ENCODE data around the gene TMEM181.

TMEM181 gene

GRCh38 chr6:158559895-158560835 lies at the start of gene TMEM181:
Gene TMEM181, plus strand, starts transcription at chr6:158560091. Its CDS starts 134 bp downstream, at chr6:158560225.
- no peaks in the 10 kb centered on the region for H3K36me3 ChIP-seq (ENCODE audit: control insufficient read depth in 2 of 2, insufficient read depth in 2 of 2, low read length in 2 of 2)
- peak within 1 kb of the TSS; percentile 92 to 93 for H3K9ac ChIP-seq (ENCODE audit: low read depth in 1 of 2, low read length in 2 of 2)
- H3K4me1 ChIP-seq (ENCODE audit: control insufficient read depth in 2 of 2, insufficient read depth in 2 of 2, low read length in 2 of 2) = peaks cover 17 to 19% of the 10 kb centered on the region in 2 donors
- H3K9me3 ChIP-seq (ENCODE audit: control insufficient read depth in 2 of 2, low read length in 2 of 2) = no peaks in the 10 kb centered on the region
- H3K4me3 ChIP-seq (ENCODE audit: low read length in 2 of 2) = peak within 1 kb of the TSS; percentile 82 to 95
- H3K27me3 ChIP-seq (ENCODE audit: control insufficient read depth in 2 of 2, insufficient read depth in 2 of 2, low read length in 2 of 2) = no peaks in the 10 kb centered on the region
- peak within 1 kb of the TSS; percentile 89 to 90 for H3K27ac ChIP-seq (ENCODE audit: low read depth in 2 of 2, low read length in 2 of 2)

DNA sequence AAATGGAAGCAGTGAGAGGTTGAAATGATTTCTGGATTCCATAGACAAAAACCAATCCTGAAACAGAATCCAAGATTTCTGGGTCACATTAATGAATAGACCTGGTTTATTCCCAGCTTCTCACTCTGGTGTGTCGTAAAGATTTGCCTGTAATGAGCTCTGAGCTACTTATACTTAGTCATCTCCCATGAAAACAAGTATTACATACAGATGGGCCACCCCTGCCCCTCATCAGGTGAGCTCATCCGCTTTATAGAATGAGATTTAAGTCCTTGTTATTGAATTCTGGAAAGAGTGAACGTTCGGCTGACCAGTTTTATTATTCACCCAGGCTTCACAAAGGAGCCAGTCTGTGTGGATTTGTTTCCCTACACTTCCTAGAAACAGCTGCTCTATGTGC lies 47.1 kb upstream of the TMEM181 start:
- Histone ChIP-seq H3K4me3 (ENCODE audit: low read length in 2 of 2) (no peak overlapping the region), H3K27ac (ENCODE audit: low read depth in 2 of 2, low read length in 2 of 2) (no peak overlapping the region), H3K36me3 (ENCODE audit: control insufficient read depth in 2 of 2, insufficient read depth in 2 of 2, low read length in 2 of 2) (no peaks in the 10 kb centered on the region), H3K9me3 (ENCODE audit: control insufficient read depth in 2 of 2, low read length in 2 of 2) (no peaks in the 10 kb centered on the region), H3K9ac (ENCODE audit: low read depth in 1 of 2, low read length in 2 of 2) (no peak overlapping the region), H3K4me1 (ENCODE audit: control insufficient read depth in 2 of 2, insufficient read depth in 2 of 2, low read length in 2 of 2) (no peaks in the 10 kb centered on the region), H3K27me3 (ENCODE audit: control insufficient read depth in 2 of 2, insufficient read depth in 2 of 2, low read length in 2 of 2) (peaks cover 4 to 13% of the 10 kb centered on the region in 2 donors)

GRCh38 chr6:158514176-158514575 lies 45.7 kb upstream of the TMEM181 start:
- Histone ChIP-seq H3K4me1 (ENCODE audit: control insufficient read depth in 2 of 2, insufficient read depth in 2 of 2, low read length in 2 of 2) (peaks cover 0 to 4% of the 10 kb centered on the region in 2 donors), H3K27ac (ENCODE audit: low read depth in 2 of 2, low read length in 2 of 2) (no peak overlapping the region), H3K4me3 (ENCODE audit: low read length in 2 of 2) (no peak overlapping the region), H3K27me3 (ENCODE audit: control insufficient read depth in 2 of 2, insufficient read depth in 2 of 2, low read length in 2 of 2) (peaks cover 4 to 13% of the 10 kb centered on the region in 2 donors), H3K9ac (ENCODE audit: low read depth in 1 of 2, low read length in 2 of 2) (no peak overlapping the region), H3K9me3 (ENCODE audit: control insufficient read depth in 2 of 2, low read length in 2 of 2) (no peaks in the 10 kb centered on the region), H3K36me3 (ENCODE audit: control insufficient read depth in 2 of 2, insufficient read depth in 2 of 2, low read length in 2 of 2) (no peaks in the 10 kb centered on the region)

DNA sequence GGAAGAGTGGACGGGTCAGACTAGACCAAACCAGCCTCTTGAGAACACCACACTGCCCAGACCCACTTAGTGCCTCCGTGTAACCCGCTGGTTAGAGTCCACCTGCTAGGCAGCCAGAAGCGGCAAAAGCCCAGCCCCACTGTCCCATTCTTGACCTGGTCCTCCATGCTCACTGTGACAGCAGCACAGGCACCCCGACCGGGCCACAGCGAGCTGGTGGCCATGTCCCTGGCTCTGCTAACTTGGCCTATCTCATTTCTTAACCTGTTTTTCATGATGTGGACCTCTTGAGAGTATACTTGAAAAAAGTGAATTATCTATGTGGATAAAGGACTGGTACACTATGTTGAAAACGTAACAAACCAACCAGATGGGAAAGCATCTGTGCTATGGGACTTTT lies 44.9 kb upstream of the TMEM181 start:
- H3K4me3 ChIP-seq (ENCODE audit: low read length in 2 of 2) = no peak overlapping the region
- peaks cover 0 to 4% of the 10 kb centered on the region in 2 donors for H3K4me1 ChIP-seq (ENCODE audit: control insufficient read depth in 2 of 2, insufficient read depth in 2 of 2, low read length in 2 of 2)
- no peaks in the 10 kb centered on the region for H3K36me3 ChIP-seq (ENCODE audit: control insufficient read depth in 2 of 2, insufficient read depth in 2 of 2, low read length in 2 of 2)
- no peaks in the 10 kb centered on the region for H3K9me3 ChIP-seq (ENCODE audit: control insufficient read depth in 2 of 2, low read length in 2 of 2)
- H3K27ac ChIP-seq (ENCODE audit: low read depth in 2 of 2, low read length in 2 of 2) = no peak overlapping the region
- peaks cover 8 to 13% of the 10 kb centered on the region in 2 donors for H3K27me3 ChIP-seq (ENCODE audit: control insufficient read depth in 2 of 2, insufficient read depth in 2 of 2, low read length in 2 of 2)
- no peak overlapping the region for H3K9ac ChIP-seq (ENCODE audit: low read depth in 1 of 2, low read length in 2 of 2)

- Histone ChIP-seq H3K9ac (ENCODE audit: low read depth in 1 of 2, low read length in 2 of 2) (no peak overlapping the region), H3K36me3 (ENCODE audit: control insufficient read depth in 2 of 2, insufficient read depth in 2 of 2, low read length in 2 of 2) (no peaks in the 10 kb centered on the region), H3K27me3 (ENCODE audit: control insufficient read depth in 2 of 2, insufficient read depth in 2 of 2, low read length in 2 of 2) (peaks cover 8 to 13% of the 10 kb centered on the region in 2 donors), H3K4me1 (ENCODE audit: control insufficient read depth in 2 of 2, insufficient read depth in 2 of 2, low read length in 2 of 2) (peaks cover 0 to 4% of the 10 kb centered on the region in 2 donors), H3K4me3 (ENCODE audit: low read length in 2 of 2) (no peak overlapping the region), H3K9me3 (ENCODE audit: control insufficient read depth in 2 of 2, low read length in 2 of 2) (no peaks in the 10 kb centered on the region), H3K27ac (ENCODE audit: low read depth in 2 of 2, low read length in 2 of 2) (no peak overlapping the region)
These were observed 43.8 kb upstream of the TMEM181 start for GRCh38 chr6:158516098-158516497.

DNA sequence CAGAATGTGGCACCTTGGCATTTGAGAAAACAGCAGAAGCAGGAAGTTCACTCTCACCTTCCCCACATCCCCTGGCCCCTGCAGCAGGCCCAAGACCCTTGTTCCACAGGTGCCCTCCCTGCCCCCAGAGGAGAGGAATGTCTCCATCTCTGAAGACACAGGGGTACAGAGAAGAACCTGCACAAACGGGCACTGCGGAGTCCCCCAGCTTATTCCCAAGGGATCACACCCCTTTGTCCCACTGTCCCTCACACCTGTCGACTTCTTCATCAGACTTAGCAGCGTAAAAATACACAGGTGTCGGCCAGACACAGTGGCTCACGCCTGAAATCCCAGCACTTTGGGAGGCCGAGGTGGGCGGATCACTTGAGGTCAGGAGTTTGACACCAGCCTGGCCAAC lies 42.9 kb upstream of the TMEM181 start:
- H3K27ac ChIP-seq (ENCODE audit: low read depth in 2 of 2, low read length in 2 of 2) = no peak overlapping the region
- H3K27me3 ChIP-seq (ENCODE audit: control insufficient read depth in 2 of 2, insufficient read depth in 2 of 2, low read length in 2 of 2) = peaks cover 8 to 13% of the 10 kb centered on the region in 2 donors
- H3K9ac ChIP-seq (ENCODE audit: low read depth in 1 of 2, low read length in 2 of 2) = no peak overlapping the region
- H3K9me3 ChIP-seq (ENCODE audit: control insufficient read depth in 2 of 2, low read length in 2 of 2) = no peaks in the 10 kb centered on the region
- no peaks in the 10 kb centered on the region for H3K36me3 ChIP-seq (ENCODE audit: control insufficient read depth in 2 of 2, insufficient read depth in 2 of 2, low read length in 2 of 2)
- H3K4me1 ChIP-seq (ENCODE audit: control insufficient read depth in 2 of 2, insufficient read depth in 2 of 2, low read length in 2 of 2) = peaks cover 0 to 4% of the 10 kb centered on the region in 2 donors
- no peak overlapping the region for H3K4me3 ChIP-seq (ENCODE audit: low read length in 2 of 2)

GRCh38 chr6:158517581-158517980 lies 42.3 kb upstream of the TMEM181 start:
- Histone ChIP-seq H3K9me3 (ENCODE audit: control insufficient read depth in 2 of 2, low read length in 2 of 2) (no peaks in the 10 kb centered on the region), H3K4me1 (ENCODE audit: control insufficient read depth in 2 of 2, insufficient read depth in 2 of 2, low read length in 2 of 2) (peaks cover 0 to 4% of the 10 kb centered on the region in 2 donors), H3K27me3 (ENCODE audit: control insufficient read depth in 2 of 2, insufficient read depth in 2 of 2, low read length in 2 of 2) (peaks cover 8 to 13% of the 10 kb centered on the region in 2 donors), H3K27ac (ENCODE audit: low read depth in 2 of 2, low read length in 2 of 2) (no peak overlapping the region), H3K36me3 (ENCODE audit: control insufficient read depth in 2 of 2, insufficient read depth in 2 of 2, low read length in 2 of 2) (no peaks in the 10 kb centered on the region), H3K4me3 (ENCODE audit: low read length in 2 of 2) (no peak overlapping the region), H3K9ac (ENCODE audit: low read depth in 1 of 2, low read length in 2 of 2) (no peak overlapping the region)

- Histone ChIP-seq H3K9me3 (ENCODE audit: control insufficient read depth in 2 of 2, low read length in 2 of 2) (no peaks in the 10 kb centered on the region), H3K9ac (ENCODE audit: low read depth in 1 of 2, low read length in 2 of 2) (no peak overlapping the region), H3K4me1 (ENCODE audit: control insufficient read depth in 2 of 2, insufficient read depth in 2 of 2, low read length in 2 of 2) (peaks cover 0 to 4% of the 10 kb centered on the region in 2 donors), H3K27me3 (ENCODE audit: control insufficient read depth in 2 of 2, insufficient read depth in 2 of 2, low read length in 2 of 2) (peaks cover 8 to 13% of the 10 kb centered on the region in 2 donors), H3K36me3 (ENCODE audit: control insufficient read depth in 2 of 2, insufficient read depth in 2 of 2, low read length in 2 of 2) (no peaks in the 10 kb centered on the region), H3K4me3 (ENCODE audit: low read length in 2 of 2) (peak overlapping the region; percentile 0 to 51), H3K27ac (ENCODE audit: low read depth in 2 of 2, low read length in 2 of 2) (no peak overlapping the region)
These were observed 41.4 kb upstream of the TMEM181 start for GRCh38 chr6:158518191-158519127.

DNA sequence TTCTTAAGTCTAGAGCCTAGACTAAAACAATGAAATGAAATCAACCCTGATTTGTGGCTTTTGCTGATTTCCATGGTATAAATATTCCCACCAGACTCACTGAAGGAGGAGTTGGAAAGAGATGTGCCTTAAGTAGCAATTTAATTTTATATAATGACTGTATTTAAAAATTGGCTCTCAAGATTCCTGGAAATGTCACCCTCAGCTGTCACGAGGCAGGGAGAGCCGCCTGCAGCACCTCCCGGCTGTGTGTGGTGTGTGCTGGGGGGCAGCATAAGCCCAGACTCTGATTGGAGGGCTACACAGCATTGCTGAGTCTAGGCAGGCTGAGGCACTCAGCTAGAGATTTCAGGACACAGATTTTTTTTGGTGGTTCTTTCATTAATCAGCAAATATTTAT lies 40.6 kb upstream of the TMEM181 start:
- no peak overlapping the region for H3K9ac ChIP-seq (ENCODE audit: low read depth in 1 of 2, low read length in 2 of 2)
- no peaks in the 10 kb centered on the region for H3K36me3 ChIP-seq (ENCODE audit: control insufficient read depth in 2 of 2, insufficient read depth in 2 of 2, low read length in 2 of 2)
- H3K4me3 ChIP-seq (ENCODE audit: low read length in 2 of 2) = no peak overlapping the region
- H3K27me3 ChIP-seq (ENCODE audit: control insufficient read depth in 2 of 2, insufficient read depth in 2 of 2, low read length in 2 of 2) = peaks cover 8 to 13% of the 10 kb centered on the region in 2 donors
- peaks cover 0 to 4% of the 10 kb centered on the region in 2 donors for H3K4me1 ChIP-seq (ENCODE audit: control insufficient read depth in 2 of 2, insufficient read depth in 2 of 2, low read length in 2 of 2)
- H3K9me3 ChIP-seq (ENCODE audit: control insufficient read depth in 2 of 2, low read length in 2 of 2) = no peaks in the 10 kb centered on the region
- H3K27ac ChIP-seq (ENCODE audit: low read depth in 2 of 2, low read length in 2 of 2) = no peak overlapping the region

Data from mucosa of rectum (tissue), 2 donors.